ENCODE data around the gene CCSER1.

Gene CCSER1

DNA sequence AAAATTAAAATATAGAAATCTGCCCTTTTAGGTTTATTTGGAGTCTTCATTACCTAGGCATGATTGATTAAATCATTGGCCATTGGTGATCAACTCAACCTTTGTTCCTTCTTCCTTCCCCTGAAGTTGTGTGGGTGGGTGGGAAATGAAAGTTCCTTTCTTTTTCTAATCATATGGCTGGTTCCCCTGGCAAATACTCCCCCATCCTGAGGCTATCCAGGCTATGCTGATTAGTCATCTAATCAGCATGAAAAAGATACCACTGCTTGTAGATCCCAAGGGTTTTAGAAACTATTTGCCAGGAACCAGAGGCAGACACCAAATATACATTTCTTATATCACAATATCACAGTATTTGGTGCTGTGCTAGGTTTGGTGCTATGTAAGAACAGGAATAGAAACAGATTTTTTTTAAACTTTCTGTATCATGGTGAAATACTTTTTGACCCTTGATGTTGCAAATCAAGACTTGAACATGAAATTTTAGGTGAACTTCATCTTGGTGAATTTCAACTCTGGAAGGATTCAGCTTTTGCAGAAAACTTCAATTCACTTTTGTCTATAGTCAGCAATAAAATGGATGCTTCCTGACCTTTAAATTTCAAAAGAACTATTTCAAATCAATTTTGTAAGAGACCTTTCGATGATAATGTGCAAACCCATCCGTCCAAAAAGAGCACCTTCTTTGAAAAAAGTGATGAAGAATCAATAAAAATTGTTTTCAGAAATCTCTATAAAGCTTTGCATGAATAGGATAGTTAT is 71.1 kb downstream of the CCSER1 start:
- no peak for DNase-seq

DNA sequence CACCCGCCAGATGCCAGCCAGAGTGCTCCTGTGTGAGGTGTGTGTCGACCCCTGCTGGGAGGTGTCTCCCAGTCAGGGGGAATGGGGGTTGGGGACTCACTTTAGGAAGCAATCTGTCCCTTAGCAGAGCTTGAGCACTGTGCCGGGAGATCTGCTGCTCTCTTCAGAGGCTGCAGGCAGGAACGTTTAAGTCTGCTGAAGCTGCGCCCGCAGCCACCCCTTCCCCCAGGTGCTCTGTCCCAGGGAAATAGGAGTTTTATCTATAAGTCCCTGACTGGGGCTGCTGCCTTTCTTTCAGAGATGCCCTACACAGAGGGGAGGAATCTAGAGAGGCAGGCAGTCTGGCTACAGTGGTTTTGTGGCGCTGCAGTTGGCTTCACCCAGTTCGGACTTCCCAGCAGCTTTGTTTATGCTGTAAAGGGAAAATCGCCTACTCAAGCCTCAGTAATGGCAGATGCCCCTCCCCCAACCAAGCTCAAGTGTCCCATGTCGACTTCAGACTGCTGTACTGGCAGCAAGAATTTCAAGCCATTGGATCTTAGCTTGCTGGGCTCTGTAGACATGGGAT is 80.8 kb downstream of the CCSER1 start:
- DNase-seq: no peak

- DNase-seq: no peak
Observed at GRCh38 chr4:90209922-90210321, 82.7 kb downstream of the CCSER1 start.

DNA sequence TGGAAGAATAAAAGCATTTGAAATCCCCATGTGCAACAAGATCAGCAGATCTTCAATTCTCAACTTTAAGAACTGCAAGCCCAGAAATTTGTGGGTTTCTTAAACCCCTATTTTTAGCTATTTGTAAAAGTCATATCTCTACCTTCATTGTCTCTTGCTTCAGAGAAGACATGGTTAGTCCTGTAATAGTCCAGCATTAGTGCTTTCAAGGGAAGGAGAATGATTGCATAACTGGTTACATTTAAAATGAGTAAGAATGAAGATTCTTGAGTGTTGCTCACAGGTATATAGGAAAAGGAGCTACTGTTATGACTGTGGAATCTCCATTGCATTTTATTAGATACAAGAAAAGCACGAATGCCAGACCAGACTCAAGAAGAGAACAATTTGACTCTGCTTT is 84.0 kb downstream of the CCSER1 start:
- DNase-seq: no peak

GRCh38 chr4:90215286-90215685 is 88.1 kb downstream of the CCSER1 start:
- DNase-seq: no peak

GRCh38 chr4:90219822-90220221 is 92.6 kb downstream of the CCSER1 start:
- DNase-seq: no peak

DNA sequence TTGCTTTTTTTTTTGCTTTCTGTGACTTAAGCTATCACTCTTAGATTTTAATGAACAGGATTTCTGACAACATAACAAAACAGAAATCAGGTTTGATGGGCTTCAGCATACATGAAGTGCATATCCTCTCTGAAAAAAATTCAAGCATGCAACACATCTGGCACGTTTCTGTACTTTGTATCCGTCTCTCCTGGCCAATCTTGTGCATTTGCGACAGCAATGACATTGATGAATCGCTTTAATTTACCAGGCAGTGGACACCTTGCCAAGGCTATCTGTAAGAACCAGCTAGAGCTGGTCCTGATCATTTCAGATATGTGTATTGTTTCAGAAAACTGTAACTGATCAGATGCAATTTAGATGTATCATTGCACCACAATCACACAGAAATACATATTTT is 93.3 kb downstream of the CCSER1 start:
- DNase-seq: no peak

DNA sequence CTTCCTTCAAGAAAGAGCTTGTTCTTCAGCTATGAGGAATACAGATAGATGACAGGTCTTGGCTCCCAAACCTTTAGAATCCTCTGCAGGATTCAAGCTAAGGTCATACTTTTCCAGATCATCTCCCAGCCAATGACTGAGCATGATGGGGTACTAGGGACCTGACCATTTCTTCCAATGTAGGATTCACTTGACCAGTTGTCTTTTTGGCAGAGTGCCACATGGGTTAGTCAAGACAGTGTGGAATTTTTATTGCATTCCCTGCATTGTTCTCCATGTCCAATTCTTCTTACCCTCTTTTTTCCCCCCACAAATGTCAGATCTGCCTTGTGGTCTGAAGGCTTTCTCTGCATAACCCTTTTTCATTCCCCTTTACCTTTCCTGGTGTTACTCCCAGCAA is 99.5 kb downstream of the CCSER1 start:
- no peak for DNase-seq

GRCh38 chr4:90227177-90227576 is 100.0 kb downstream of the CCSER1 start:
- no peak for DNase-seq

- no peak for DNase-seq
Observed at GRCh38 chr4:90234916-90235547, 107.8 kb downstream of the CCSER1 start.

GRCh38 chr4:90237751-90238530 is 110.7 kb downstream of the CCSER1 start:
- no peak for DNase-seq

DNA sequence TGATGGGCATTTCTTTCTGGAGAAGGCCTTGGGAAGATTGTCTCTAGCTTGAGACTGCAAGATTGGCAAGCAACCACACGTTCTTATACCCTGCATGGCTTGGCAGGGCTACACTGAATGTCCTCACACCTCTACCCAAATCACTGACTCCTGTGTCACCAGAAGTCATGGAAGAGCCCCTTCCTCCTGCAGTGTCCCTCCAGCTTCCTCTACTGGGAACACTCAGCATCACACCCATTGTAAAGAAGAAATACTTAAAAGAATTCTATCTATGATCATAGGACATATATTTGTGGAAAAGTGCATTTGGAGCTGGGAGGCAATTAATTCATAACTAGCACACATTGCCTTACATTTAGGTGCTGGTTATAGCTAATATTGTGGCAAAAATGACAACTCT is 113.1 kb downstream of the CCSER1 start:
- DNase-seq: no peak

- DNase-seq: no peak
Observed at GRCh38 chr4:90241008-90241407, 113.8 kb downstream of the CCSER1 start.

DNA sequence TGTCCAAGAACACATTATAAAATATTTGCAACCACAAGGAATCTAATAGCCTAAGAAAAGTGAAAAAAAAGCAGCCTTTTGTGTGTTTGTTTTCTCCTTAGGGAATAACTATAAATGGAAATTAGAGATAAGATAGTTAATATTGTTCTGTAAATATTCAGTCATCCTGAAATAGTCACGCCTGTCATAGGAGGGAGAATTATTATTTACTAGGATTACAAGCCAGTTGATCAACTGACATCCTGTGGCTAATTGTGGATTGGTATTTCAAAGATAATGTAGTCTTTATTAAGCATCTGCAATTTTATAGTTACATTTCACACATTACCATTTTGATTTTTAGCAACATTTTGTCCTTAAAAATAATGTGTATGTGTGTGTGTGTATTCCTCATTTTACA is 118.6 kb downstream of the CCSER1 start:
- DNase-seq: no peak

DNA sequence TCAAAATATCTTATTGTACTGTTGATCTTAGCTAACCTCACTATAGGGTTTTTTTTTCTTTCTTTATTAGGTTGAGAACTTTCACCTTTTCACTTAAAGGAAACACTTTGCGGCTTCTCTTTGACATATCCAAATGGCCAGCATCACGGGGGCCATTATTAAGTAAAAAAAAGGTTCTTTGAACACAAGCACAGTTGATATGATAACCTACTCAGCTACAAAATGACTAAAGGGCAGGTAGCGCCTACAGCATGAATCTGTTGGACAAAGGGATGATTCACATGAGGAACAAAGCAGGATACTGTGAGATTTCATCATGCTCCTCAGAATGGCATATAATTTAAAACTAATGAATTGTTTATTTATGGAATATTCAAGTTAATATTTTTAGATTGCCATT is 119.6 kb downstream of the CCSER1 start:
- no peak for DNase-seq

DNA sequence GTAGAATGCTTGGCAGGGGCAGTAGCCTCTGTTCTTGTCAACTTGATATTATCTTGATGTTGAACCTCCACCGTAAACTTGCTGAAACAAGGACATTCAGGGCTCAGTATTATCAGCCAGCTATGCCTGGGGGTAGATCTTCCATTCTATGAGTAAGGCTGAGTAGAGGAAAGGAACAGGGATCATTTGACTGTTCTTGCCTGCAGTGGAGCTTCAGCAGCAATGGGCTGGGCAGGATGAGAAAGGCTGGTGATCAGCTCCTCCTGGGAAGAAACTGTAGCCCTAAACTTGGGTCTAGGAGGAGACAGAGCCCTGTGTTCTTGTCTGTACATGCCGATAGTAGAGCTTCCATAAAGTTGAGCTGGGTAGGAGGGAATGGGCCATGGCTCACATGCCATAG is 127.2 kb downstream of the CCSER1 start:
- no peak for DNase-seq

- DNase-seq: no peak
Observed at GRCh38 chr4:90274175-90274574, 147.0 kb downstream of the CCSER1 start.

DNA sequence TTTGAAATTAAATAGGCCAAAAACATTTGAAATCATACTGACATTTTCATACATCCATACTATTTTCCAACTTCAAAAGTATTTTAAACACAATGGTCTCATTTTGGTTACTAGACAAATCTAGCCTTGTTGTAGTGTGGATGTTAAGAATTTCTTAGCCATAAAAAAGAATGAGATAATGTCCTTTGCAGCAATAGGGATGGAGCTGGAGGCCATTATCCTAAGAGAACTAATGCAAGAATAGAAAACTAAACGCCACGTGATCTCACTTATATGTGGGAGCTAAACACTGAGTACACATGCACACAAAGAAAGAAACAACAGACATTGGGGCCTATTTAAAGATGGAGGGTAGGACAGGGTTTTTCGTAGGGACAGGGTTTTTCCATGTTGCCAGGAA is 153.8 kb downstream of the CCSER1 start:
- no peak for DNase-seq

- DNase-seq: no peak
Observed at GRCh38 chr4:90281541-90282355, 154.6 kb downstream of the CCSER1 start.

GRCh38 chr4:90290345-90290744 is 163.2 kb downstream of the CCSER1 start:
- no peak for DNase-seq

DNA sequence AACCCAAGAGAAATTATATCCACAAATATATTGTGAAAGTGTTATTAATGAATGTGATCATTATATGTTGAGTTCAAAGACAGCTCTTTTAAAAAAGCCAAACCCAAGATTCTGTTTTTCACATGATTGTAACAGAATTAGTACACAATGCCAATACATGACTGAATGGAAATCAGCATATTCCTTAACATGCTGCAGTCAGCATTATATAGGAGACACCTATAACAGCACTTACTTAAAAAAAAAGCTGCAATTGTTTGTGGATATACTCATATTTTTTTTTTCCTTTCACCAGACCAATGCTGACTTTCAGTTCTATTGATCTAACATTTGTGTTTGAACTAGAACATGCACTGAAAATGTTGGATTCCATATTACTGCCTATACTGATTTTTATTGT is 165.2 kb downstream of the CCSER1 start:
- no peak for DNase-seq

- no peak for DNase-seq
Observed at GRCh38 chr4:90293320-90293719, 166.1 kb downstream of the CCSER1 start.

- DNase-seq: no peak
Observed at GRCh38 chr4:90299373-90299772, 172.2 kb downstream of the CCSER1 start.

All from midbrain (tissue), 1 donor.